DOHH2 (cell line): ENCODE results near the gene NOXA1.

Experiments used
- H3F3A ChIP-seq: fragments of 200-600 bp; sonication (generic), shearing (Covaris generic); 2 replicates; pipeline ENCODE4 v1.6.0; 2016; ENCODE audit warnings: antibody characterized with exemption, mild to moderate bottlenecking; ENCODE audit not compliant: control insufficient read depth, insufficient read depth
- H3K27ac ChIP-seq: fragments of 200-600 bp; sonication (generic); 2 replicates; pipeline ENCODE4 v1.5.1; 2014; ENCODE audit warnings: low read depth, mild to moderate bottlenecking, low read length, moderate library complexity
- H3K27me3 ChIP-seq: fragments of 200-600 bp; sonication (generic); 2 replicates; pipeline ENCODE4 v1.6.1; 2014; ENCODE audit warnings: mild to moderate bottlenecking, low read length, mixed read lengths; ENCODE audit not compliant: control insufficient read depth
- H3K36me3 ChIP-seq: fragments of 200-600 bp; sonication (generic); 2 replicates; pipeline ENCODE4 v1.6.1; 2014; ENCODE audit warnings: mild to moderate bottlenecking, low read length, moderate library complexity, mixed read lengths; ENCODE audit not compliant: control insufficient read depth
- H3K4me1 ChIP-seq: fragments of 200-600 bp; sonication (generic); 2 replicates; pipeline ENCODE4 v1.6.1; 2014; ENCODE audit warnings: mild to moderate bottlenecking, low read length, mixed read lengths; ENCODE audit not compliant: control insufficient read depth
- H3K4me2 ChIP-seq: fragments of 200-600 bp; sonication (generic); 2 replicates; pipeline ENCODE4 v1.6.0; 2014; ENCODE audit warnings: mild to moderate bottlenecking, low read length, moderate library complexity
- H3K4me3 ChIP-seq: fragments of 200-600 bp; sonication (generic); 2 replicates; pipeline ENCODE4 v1.5.1; 2014; ENCODE audit warnings: mild to moderate bottlenecking, low read length, mixed read lengths
- H3K79me2 ChIP-seq: fragments of 200-600 bp; sonication (generic); 2 replicates; pipeline ENCODE4 v1.6.1; 2014; ENCODE audit warnings: mild to moderate bottlenecking, low read length, mixed read lengths; ENCODE audit not compliant: control insufficient read depth
- H3K9me2 ChIP-seq: fragments of 200-600 bp; sonication (generic); replicated peaks from 2 replicates; pipeline ENCODE4 v1.6.1; 2014; ENCODE audit warnings: mild to moderate bottlenecking, low read length, mixed read lengths; ENCODE audit not compliant: control insufficient read depth
- H3K9me3 ChIP-seq: fragments of 200-600 bp; sonication (generic); 2 replicates; pipeline ENCODE4 v1.6.1; 2014; ENCODE audit warnings: antibody characterized with exemption, low read length, mixed read lengths; ENCODE audit not compliant: control insufficient read depth, insufficient read depth
- H4K20me1 ChIP-seq: fragments of 200-600 bp; sonication (generic); 2 replicates; pipeline ENCODE4 v1.6.0; 2014; ENCODE audit warnings: low read depth, mild to moderate bottlenecking, antibody characterized with exemption, low read length, moderate library complexity; ENCODE audit not compliant: control insufficient read depth, insufficient read depth
- CTCF ChIP-seq: fragments of 200-600 bp; sonication (generic); IDR thresholded peaks from one replicate; pipeline ENCODE4 v1.5.1; 2014; ENCODE audit warnings: antibody characterized with exemption, mild to moderate bottlenecking, low read depth, low read length; ENCODE audit not compliant: poor library complexity, severe bottlenecking
- EZH2phosphoT487 ChIP-seq: fragments of 200-600 bp; sonication (generic); IDR thresholded peaks from 2 replicates; pipeline ENCODE4 v1.6.1; 2017; ENCODE audit warnings: borderline replicate concordance, mild to moderate bottlenecking, antibody characterized with exemption, low read length, moderate library complexity, mixed read lengths

The NOXA1 gene

GRCh38 chr9:137429546-137429890 is 6.3 kb downstream of the NOXA1 start:
- Histone ChIP-seq H3F3A (peaks cover 25% of the 10 kb centered on the region), H3K27me3 (no peaks in the 10 kb centered on the region), H3K36me3 (peaks cover 9% of the 10 kb centered on the region), H3K27ac (peak overlapping the region; percentile 74), H3K4me2 (peak overlapping the region; percentile 93), H3K79me2 (peaks cover 6% of the 10 kb centered on the region), H3K9me3 (no peaks in the 10 kb centered on the region), H3K9me2 (no peaks in the 10 kb centered on the region), H3K4me1 (peaks cover 72% of the 10 kb centered on the region), H4K20me1 (no peaks in the 10 kb centered on the region), H3K4me3 (peak overlapping the region; percentile 73)
- TF ChIP-seq EZH2phosphoT487, result no peak
- no peak for TF ChIP-seq CTCF

- Histone ChIP-seq H3K9me2 (no peaks in the 10 kb centered on the region), H4K20me1 (no peaks in the 10 kb centered on the region), H3K4me3 (peak overlapping the region; percentile 73), H3K9me3 (no peaks in the 10 kb centered on the region), H3K36me3 (peaks cover 9% of the 10 kb centered on the region), H3K27ac (peak overlapping the region; percentile 74), H3F3A (peaks cover 19% of the 10 kb centered on the region), H3K79me2 (peaks cover 6% of the 10 kb centered on the region), H3K4me1 (peaks cover 66% of the 10 kb centered on the region), H3K4me2 (peak overlapping the region; percentile 93), H3K27me3 (no peaks in the 10 kb centered on the region)
- TF ChIP-seq CTCF (no peak), EZH2phosphoT487 (no peak)
Observed at GRCh38 chr9:137429974-137430722, 7.0 kb downstream of the NOXA1 start.

DNA sequence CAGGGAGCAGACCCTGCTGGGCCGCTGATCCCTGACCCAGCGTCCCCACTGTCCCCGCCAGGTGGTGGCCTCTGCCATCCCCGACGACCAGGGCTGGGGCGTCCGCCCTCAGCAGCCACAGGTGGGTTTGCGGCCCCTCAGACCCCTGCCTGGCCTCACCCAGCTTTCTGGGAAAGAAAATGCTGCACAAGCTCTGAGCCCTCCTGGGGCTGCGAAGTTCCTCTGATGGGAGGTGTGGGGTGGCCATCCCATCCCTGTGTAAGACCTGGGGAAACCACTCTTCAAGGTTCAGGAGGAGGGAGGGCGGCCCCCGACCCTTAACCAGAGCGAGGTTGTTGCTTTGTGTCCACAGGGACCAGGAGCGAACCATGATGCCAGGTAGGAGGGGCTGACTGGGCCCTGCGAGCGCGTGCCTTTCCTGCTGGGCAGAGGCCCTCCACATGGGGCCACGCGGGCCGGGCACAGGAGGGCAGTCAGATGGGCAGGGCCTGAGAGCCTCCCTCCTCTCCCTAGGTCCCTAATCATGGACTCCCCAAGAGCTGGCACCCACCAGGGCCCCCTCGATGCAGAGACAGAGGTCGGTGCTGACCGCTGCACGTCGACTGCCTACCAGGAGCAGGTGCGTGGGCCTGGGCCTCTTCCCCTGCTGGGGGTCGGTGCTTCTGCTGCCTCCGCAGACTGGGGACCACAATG is 7.7 kb downstream of the NOXA1 start:
- Histone ChIP-seq H3K4me2 (peak overlapping the region; percentile 93), H4K20me1 (no peaks in the 10 kb centered on the region), H3K9me3 (no peaks in the 10 kb centered on the region), H3K9me2 (no peaks in the 10 kb centered on the region), H3K79me2 (peaks cover 6% of the 10 kb centered on the region), H3K36me3 (peaks cover 9% of the 10 kb centered on the region), H3K4me1 (peaks cover 63% of the 10 kb centered on the region), H3K27ac (peak overlapping the region; percentile 74; the same call in 1 of the 2 replicates), H3F3A (peaks cover 12% of the 10 kb centered on the region), H3K27me3 (no peaks in the 10 kb centered on the region), H3K4me3 (no peak overlapping the region)
- TF ChIP-seq CTCF, result no peak
- TF ChIP-seq EZH2phosphoT487, result no peak
